ENCODE results near the gene HABP2.

HABP2 gene

DNA sequence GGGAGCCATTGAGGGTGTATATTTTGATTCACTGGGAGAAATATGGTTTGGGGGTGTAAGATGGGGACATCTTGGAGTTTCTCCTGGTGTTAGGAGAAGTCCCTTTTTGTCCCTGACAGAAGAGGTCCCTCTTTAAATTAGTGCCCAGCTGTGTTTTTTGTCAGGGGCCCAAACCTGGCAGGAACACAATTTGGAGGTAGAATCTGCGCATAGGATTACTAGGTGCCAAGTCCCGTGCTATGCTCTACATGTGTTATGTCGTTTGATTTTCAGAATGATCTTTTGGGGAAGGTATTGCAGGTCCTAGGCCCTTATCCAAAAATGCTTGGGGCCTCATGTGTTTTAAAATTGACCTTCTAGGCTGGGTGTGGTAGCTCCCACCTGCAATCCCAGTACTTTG is 36.8 kb upstream of the HABP2 start:
- DNase-seq (ENCODE audit: low read depth): no peak
- H3K4me3 ChIP-seq (ENCODE audit: control insufficient read depth, low read depth, low read length): no peak overlapping the region
- TF ChIP-seq CTCF (IDR thresholded peaks at IDR 0.05; ENCODE audit: control insufficient read depth, insufficient read depth, low read depth, low read length, missing control alignments): no peak

DNA sequence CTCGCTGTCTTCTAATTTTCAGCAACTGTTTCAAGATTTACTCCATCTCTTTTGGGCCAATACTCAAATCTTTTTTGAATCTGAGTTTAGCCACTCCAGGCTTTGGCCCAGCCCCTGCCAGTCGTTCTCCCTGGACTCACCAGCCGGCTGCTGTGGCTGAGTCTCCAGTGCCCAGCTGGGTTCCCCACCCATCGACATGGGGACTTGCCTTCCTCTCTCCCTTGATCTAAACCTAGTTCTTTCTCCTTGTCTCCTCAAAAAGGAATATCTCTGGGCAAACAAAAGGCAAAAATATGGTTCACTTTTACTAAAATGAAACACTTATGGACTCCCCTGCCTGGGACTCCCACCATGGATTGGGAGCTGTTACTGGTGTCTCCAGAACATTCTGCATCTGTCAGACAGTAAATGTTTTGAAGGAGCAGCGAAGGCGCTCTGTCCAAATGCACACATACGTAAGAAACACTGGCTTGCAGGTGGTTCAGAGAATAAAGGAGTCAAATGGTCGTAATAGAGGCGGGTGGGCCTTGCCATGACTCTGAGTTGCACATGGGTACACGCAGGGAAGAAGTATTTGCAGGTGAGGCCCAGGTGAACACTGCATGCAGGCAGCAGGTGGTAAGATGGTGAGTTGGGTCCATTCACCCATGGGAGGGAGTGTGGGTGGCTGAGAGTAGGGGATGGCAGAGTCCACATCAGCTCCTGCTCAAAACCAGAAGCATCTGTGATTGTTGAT is 35.5 kb upstream of the HABP2 start:
- no peak for TF ChIP-seq CTCF (IDR thresholded peaks at IDR 0.05; ENCODE audit: control insufficient read depth, insufficient read depth, low read depth, low read length, missing control alignments)
- H3K4me3 ChIP-seq (ENCODE audit: control insufficient read depth, low read depth, low read length): no peak overlapping the region
- no peak for DNase-seq (ENCODE audit: low read depth)

DNA sequence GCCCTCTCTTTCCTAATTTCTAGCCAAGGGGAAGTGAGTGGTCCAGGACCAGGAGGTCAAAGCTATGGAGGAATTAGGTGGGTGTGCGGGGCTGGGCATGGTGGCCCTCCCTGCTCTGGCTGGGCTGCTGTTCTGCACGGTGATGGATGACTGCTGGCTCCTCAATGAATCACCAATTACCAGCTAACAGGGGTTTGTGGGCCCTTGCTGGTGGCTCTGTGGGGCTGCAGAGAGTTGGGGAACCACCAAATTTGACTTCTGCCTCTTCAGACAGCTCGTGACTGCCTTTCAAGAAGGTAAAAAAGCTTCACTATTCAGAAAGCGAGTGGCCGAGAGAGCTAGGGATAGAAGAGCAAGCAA is 35.0 kb upstream of the HABP2 start:
- no peak for TF ChIP-seq CTCF (IDR thresholded peaks at IDR 0.05; ENCODE audit: control insufficient read depth, insufficient read depth, low read depth, low read length, missing control alignments)
- no peak overlapping the region for H3K4me3 ChIP-seq (ENCODE audit: control insufficient read depth, low read depth, low read length)
- no peak for DNase-seq (ENCODE audit: low read depth)

GRCh38 chr10:113518415-113518814 is 34.4 kb upstream of the HABP2 start:
- no peak for TF ChIP-seq CTCF (IDR thresholded peaks at IDR 0.05; ENCODE audit: control insufficient read depth, insufficient read depth, low read depth, low read length, missing control alignments)
- no peak overlapping the region for H3K4me3 ChIP-seq (ENCODE audit: control insufficient read depth, low read depth, low read length)
- no peak for DNase-seq (ENCODE audit: low read depth)

GRCh38 chr10:113518816-113519591 is 33.8 kb upstream of the HABP2 start:
- no peak overlapping the region for H3K4me3 ChIP-seq (ENCODE audit: control insufficient read depth, low read depth, low read length)
- no peak for DNase-seq (ENCODE audit: low read depth)
- TF ChIP-seq CTCF (IDR thresholded peaks at IDR 0.05; ENCODE audit: control insufficient read depth, insufficient read depth, low read depth, low read length, missing control alignments): no peak

DNA sequence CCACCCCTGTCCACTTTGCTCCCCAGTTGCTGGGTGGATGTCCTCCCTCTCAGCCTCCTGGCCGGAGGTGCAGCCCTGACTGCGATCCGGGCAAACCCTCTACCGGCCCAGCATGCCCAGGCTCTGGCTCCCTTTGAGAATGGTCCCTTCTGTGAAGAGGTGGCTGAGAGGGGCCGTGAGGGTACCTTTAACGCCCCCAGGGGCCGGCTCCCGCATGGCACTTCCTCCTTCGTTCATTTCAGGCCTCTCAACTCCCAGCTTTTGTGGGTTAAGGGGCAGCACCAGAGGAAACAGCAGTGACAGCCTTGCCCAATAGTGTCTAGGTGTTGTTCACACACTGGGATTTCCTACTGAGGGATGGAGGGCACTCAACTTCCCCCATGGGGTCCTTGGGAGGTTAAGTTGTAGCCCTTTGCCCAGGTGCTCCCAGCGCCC is 33.2 kb upstream of the HABP2 start:
- DNase-seq (ENCODE audit: low read depth): no peak
- no peak overlapping the region for H3K4me3 ChIP-seq (ENCODE audit: control insufficient read depth, low read depth, low read length)
- TF ChIP-seq CTCF (IDR thresholded peaks at IDR 0.05; ENCODE audit: control insufficient read depth, insufficient read depth, low read depth, low read length, missing control alignments): no peak
